B cell (primary cell): Measurements from ENCODE around the gene CHIA.

Source experiments
- CTCF ChIP-seq: fragments of 200-600 bp; IDR thresholded peaks from one replicate; pipeline ENCODE4 v1.8.0; 2022; ENCODE audit warnings: antibody characterized with exemption, mild to moderate bottlenecking
- EZH2 ChIP-seq: IDR thresholded peaks from 2 replicates; pipeline ENCODE4 v1.6.1; 2012; ENCODE audit warnings: borderline replicate concordance, low read depth, mild to moderate bottlenecking, moderate library complexity, low read length; ENCODE audit not compliant: insufficient read depth, poor library complexity, severe bottlenecking

- TF ChIP-seq CTCF (no peak), EZH2 (no peak)
Measured at GRCh38 chr1:111279144-111279543, 11.5 kb upstream of the CHIA start.
